Middle frontal gyrus (tissue), 1 donor: ENCODE measurements around the gene TOR1AIP1.
"Not testable (repeated sequence)": the region's sequence is repeated elsewhere in the genome, so short reads cannot be mapped to it uniquely, and the experiment has no call there.

ENCODE experiments used
- DNase-seq: peaks from one replicate; pipeline ENCODE4 v3.0.0-alpha.2; 2015; ENCODE audit warnings: low spot score; ENCODE audit errors: extremely low spot score

The TOR1AIP1 gene

GRCh38 chr1:179935909-179936496 lies 53.9 kb downstream of the TOR1AIP1 start:
- DNase-seq, result no peak

DNA sequence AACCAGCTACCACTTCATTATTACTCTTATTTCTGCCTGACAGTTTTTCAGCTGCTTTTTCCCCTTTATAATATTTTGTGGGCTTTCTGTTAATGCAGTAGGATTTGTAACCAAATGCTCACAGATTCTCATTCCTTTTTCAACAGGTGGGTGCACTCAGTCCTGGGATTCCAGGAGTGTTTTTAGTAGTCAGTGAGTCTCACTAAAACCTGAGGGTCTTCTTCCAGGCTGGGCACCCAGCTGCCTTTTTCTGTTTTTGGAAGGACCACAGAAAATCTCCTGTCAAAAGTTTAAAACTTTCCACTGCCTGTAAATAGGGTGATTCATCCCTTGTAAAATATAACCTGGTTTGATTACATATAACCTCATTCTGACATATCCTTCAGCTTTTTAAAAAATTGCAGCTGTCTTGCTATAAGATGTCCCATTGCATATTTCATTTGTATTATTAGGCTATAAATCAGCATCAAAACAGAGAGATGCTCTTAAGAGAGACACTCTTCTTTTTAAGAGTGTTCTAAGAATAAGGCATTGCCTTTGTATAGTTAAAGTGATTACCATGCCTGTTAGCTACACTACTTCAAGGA lies 55.7 kb downstream of the TOR1AIP1 start:
- DNase-seq, result no peak

DNA sequence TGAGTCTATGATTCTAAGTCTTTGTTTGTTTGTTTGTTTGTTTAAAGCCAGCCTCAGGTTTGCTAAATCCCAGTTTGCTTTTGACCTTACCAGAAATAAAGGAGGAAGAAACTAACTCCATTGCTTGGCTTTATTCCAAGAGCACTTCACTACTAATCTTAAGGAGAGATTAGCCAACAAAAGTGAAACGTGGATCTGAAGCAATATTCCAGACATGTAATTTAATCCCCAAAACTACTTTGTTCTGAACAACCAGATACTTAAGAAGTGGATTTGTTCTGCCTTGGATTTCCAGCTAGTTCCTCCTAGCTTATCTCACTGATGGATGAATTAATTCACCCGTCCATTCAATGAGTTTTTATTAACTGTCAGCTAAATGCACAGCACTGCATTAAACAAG lies 56.7 kb downstream of the TOR1AIP1 start:
- DNase-seq, result no peak

- no peak for DNase-seq
These were observed 57.9 kb downstream of the TOR1AIP1 start for GRCh38 chr1:179939941-179940340.

DNA sequence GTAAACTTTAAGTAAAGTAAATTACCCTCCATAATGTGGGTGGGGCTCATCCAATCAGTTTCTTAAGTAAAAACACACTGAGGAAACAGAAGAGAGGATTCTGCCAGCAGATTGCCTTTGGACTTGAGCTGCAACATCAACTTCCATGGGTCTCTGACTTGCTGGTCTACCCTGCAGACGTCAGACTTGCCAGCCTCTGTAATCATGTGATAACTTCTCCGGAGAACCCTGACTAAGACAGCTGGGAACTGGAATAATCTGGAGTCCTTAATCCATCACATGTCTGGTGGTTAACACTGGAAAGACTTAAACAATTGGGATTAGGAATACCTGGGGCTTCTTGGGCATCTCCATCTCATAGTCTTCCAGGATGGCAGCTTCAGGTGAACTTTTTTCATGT lies 59.4 kb downstream of the TOR1AIP1 start:
- DNase-seq, result no peak

- no peak for DNase-seq
These were observed 68.6 kb downstream of the TOR1AIP1 start for GRCh38 chr1:179950651-179951050.

DNA sequence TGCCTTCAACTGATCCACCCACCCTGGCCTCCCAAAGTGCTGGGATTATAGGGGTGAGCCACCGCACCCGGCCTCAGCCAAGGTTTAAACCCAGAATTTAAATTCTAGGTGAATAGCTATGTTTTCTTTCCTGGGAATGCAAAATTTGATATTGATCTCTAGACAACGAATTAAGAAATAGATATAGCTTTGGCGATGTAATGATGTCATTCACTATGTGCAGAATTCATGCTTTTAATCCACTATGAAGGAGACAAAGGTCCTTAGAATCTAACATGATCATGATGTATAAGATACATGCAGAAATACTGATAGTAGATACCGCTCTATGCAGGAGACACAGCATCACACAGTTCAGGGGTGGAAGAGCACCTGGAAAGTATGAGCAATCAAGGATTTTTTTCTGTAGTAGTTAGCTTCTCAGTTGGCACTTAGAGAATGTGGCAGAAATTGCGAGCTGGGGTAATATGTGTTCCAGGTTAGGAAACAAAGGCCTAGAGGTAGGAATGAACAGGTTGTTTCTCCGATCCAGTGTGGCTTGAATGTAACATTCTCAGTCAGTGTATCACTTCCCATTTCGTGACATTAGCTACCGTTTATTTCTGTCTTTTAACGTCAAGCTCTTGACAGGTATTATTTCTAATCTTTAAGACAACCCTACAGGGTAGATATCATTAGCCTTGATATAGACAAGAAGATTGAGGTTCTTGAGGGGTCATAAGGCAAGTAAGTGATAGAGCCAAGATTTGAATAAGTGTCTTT lies 69.5 kb downstream of the TOR1AIP1 start:
- DNase-seq, result no peak

- no peak for DNase-seq
These were observed 70.1 kb downstream of the TOR1AIP1 start for GRCh38 chr1:179952186-179952585.

GRCh38 chr1:179953974-179954492 lies 71.9 kb downstream of the TOR1AIP1 start:
- DNase-seq, result no peak

- peak; percentile 93 for DNase-seq
These were observed 72.6 kb downstream of the TOR1AIP1 start, which contains the start of gene CEP350 for GRCh38 chr1:179954493-179955286. CEP350 (plus strand) TSS chr1:179954810; CDS start chr1:179986182, 31,372 bp downstream.

GRCh38 chr1:179955287-179955680 lies 73.2 kb downstream of the TOR1AIP1 start:
- no peak for DNase-seq

- DNase-seq, result no peak
These were observed 73.6 kb downstream of the TOR1AIP1 start for GRCh38 chr1:179955731-179956130.

DNA sequence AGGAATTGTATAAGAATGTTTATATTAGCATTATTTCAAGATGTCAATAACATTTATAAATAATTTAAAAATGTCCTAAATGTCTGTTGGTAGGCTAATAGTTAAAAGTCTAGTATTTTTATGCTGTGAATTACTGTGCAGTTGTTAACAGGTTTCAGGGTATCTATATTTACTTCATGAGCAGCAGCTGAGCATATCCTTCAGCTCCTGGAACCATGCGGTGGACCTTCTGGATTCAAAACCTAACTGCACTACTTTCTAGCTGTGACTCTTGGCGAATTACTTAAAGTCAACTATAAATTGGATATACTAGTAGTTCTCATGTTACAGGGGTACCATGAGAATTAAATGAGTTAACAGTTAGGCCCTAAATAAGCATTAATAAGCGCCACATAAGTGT lies 76.3 kb downstream of the TOR1AIP1 start:
- DNase-seq, result no peak

GRCh38 chr1:179962168-179962567 lies 80.1 kb downstream of the TOR1AIP1 start:
- not testable (repeated sequence) for DNase-seq

DNA sequence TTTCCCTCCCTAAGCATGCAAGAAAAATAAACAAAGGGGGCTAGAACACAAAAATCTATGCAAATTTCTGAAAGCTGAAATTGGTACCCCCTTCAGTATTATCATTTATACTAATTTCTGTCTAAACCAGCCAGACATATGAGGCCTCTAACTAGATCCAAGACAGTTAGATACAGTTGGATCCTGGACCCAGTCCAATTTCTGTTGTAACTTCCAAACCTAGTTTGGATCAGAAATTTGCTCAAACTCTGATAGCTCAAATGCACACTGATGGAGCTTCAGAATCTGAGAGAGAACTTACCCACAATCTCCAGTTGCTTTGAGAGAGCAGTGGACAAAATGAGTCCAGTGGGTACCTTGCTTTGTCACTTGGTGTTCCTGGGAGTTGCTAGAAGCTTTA lies 84.5 kb downstream of the TOR1AIP1 start:
- DNase-seq, result no peak

DNA sequence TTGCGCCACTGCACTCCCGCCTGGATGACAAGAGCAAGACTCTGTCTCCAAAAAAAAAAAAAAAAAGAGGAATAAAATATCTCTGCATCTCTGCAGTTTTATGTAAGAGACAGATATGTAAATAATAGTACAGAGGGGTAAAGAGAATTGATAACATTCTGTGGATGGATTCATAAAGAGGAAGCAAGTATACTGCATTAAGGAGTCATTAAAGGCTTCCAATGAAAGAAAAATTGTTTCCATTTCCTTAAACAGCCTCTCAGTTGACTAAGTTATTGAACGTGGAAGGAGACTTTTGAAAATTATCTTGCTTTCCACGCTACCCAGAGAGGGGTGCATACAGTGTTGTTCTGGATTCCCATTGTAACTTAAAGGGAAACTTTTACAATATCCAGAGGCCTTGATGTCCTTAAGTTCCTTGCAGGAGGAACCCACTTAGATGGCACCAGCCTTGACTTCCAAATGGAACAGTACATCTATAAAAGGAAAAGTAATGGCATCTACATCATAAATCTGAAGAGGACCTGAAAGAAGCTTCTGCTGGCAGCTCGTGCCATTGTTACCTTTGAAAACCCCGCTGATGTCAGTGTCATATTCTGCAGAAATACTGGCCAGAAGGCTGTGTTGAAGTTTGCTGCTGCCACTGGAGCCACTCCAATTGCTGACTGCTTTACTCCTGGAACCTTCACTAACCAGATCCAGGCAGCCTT lies 86.4 kb downstream of the TOR1AIP1 start:
- no peak for DNase-seq

DNA sequence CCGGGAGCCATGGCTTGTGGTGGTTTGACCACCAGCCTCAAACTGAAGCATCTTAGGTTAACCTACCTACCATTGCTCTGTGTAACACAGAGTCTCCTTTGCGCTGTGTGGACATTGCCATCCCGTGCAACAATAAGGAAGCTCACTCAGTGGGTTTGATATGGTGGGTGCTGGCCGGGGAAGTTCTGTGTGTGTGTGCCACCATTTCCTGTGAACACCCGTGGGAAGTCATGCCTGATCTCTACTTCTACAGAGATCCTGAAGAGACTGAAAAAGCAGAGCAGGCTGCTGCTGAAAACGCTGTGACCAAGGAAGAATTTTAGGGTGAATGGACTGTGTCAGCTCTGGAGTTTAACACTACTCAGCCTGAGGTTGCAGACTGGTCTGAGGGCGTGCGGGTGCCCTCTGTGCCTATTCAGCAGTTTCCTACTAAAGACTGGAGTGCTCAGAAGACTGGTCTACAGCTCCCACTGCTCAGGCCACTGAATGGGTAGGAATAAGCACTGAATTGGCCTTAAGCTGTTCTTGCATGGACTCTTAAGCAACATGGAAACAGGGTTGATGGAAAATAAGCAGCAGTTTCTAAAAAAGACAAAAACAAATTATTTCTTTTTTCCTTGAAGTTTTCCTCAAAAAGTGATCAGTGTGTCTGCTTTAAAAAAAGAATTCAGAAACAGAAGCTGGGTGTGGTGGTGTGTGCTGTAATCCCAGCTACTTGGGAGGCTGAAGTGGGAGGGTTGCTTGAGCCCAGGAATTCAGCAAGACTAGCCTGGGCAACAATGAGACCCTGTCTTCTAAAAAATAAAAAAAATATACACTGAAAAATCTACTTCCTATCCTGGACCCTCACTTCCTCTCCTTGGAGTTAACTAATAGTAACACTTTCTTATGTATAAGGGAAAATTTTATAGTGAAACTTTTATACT lies 87.2 kb downstream of the TOR1AIP1 start:
- no peak for DNase-seq
